ENCODE measurements around the gene MARCHF6. TPM values are rescaled to one million over a fixed set of nuclear protein-coding genes. Genes with fewer than 3 reads are reported as not detected.

The MARCHF6 gene
- total and polyA plus RNA-seq, 9 of the 15 experiments (the other 6 are each of a cell fraction or from before 2014, with no cell fraction given): 74.1 to 456 (median 116) TPM

DNA sequence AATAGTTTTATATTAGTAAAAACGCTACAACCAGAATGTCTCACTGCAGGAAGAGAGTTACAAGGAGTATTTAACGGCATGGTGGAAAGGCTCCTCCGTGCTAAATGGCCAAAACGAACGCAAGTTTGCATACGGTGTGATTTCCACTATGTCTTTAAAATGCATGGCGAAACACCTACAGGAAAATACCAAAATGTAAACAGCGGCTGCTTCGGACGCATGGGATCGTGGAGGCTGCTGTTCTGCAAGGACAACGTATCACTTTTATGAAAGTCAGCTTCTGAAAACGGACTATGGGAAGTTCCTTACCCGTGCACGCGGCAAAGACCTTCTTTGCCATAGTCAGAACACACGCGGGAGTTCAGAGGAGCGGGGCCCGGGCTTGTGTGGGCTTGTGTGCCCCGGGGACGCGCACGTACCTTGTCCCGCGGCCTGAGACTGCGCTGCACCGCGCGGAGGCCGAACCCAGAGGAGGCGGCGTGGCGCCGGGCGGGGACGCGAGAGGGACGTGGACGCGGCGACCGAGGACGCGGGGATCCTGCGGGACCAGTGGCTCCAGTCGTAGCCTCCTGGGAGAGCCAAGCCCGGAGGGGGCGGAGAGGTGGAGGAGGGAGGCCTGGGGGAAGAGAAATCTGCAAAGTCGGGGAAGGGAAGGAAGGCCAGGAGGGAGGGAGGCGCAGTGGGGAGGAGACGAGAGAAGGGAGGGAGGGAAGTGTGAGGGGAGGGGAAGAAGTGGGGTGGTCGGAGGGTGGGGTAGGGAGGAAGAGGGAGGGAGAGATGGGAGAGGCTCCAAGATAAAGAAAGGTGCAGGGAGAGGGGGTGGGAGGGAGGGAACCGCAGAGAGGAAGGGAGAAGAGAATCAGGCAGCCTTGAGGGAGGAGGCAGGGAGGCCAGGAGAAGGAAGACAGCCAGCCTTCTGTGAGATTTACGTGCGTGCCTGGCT, 46.0 kb upstream of the MARCHF6 start, which contains the start of gene CMBL (continued):
- TF ChIP-seq ZNF23 (CRISPR knock-in tag; IDR thresholded peaks at IDR 0.05) (no peak), CBX3 (IDR thresholded peaks at IDR 0.05; ENCODE audit: borderline replicate concordance in 1 of 2, low read length in 2 of 2) (no peak; a peak in 1 of 3 replicates), TOE1 (IDR thresholded peaks at IDR 0.05; ENCODE audit: borderline replicate concordance) (peak; percentile 58), TOE1 (CRISPR knock-in tag; IDR thresholded peaks at IDR 0.05; ENCODE audit: borderline replicate concordance, low read depth) (no peak), POU5F1 (IDR thresholded peaks at IDR 0.05; ENCODE audit: borderline replicate concordance, low read depth, low read length, partially characterized antibody) (no peak), ETS2 (tag; IDR thresholded peaks at IDR 0.05; ENCODE audit: borderline replicate concordance, poor library complexity, severe bottlenecking) (no peak), E2F3 (CRISPR knock-in tag; IDR thresholded peaks at IDR 0.05) (0 out of 2 replicates have a peak, but pooled peaks have one; percentile 37), MGA (IDR thresholded peaks at IDR 0.05) (peak; percentile 71), SP1 (CRISPR knock-in tag; IDR thresholded peaks at IDR 0.05) (no peak; the same call in 1 of the 2 replicates), ZEB2 (IDR thresholded peaks at IDR 0.05) (peak; percentile 84), USF2 (CRISPR knock-in tag; IDR thresholded peaks at IDR 0.05) (no peak), POLR2B (IDR thresholded peaks at IDR 0.05; ENCODE audit: low read depth, partially characterized antibody) (peak; percentile 76), SMARCB1 (IDR thresholded peaks at IDR 0.05; ENCODE audit: insufficient read length, low read depth) (no peak)
- TF ChIP-seq, protein P1, sequence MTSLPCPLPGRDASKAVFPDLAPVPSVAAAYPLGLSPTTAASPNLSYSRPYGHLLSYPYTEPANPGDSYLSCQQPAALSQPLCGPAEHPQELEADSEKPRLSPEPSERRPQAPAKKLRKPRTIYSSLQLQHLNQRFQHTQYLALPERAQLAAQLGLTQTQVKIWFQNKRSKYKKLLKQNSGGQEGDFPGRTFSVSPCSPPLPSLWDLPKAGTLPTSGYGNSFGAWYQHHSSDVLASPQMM (CRISPR knock-in tag; IDR thresholded peaks at IDR 0.05): no peak
